Prostate gland (tissue), 2 donors: ENCODE results near the gene TRIM14.
"Not testable (repeated sequence)": the region's sequence is repeated elsewhere in the genome, so short reads cannot be mapped to it uniquely, and the experiment has no call there.

Source experiments
- CTCF ChIP-seq, 4 experiments: fragments of 200-600 bp in 2 of 4; fragments of 450-650 bp in 2 of 4; sonication (generic) in 2 of 4; IDR thresholded peaks; 1 replicate in 3 of 4; 2 replicates in 1 of 4; pipeline ENCODE4 v1.5.1; 2016 to 2019; ENCODE audit warnings: antibody characterized with exemption in 4 of 4, mild to moderate bottlenecking in 2 of 4, moderate library complexity in 2 of 4
- POLR2A ChIP-seq: fragments of 450-650 bp; IDR thresholded peaks from one replicate; pipeline ENCODE4 v1.6.1; 2016; ENCODE audit warnings: antibody characterized with exemption, mild to moderate bottlenecking
- POLR2AphosphoS5 ChIP-seq: sonication (generic); formaldehyde crosslinking; IDR thresholded peaks from one replicate; pipeline ENCODE4 v1.6.1; 2017; ENCODE audit warnings: antibody characterized with exemption

DNA sequence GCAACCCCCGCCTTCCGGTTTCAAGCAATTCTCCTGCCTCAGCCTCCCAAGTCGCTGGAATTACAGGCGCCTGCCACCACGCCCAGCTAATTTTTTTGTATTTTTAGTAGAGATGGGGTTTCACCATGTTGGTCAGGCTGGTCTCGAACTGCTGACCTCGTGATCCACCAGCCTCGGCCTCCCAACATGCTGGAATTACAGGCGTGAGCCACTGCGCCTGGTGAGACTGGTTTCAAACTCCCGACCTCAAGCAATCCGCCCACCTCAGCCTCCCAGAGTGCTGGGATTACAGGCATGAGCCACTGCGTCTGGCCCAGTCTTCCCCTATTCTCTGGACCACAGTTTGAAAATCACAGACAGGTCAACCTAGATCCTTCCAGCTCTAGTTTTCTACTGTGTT lies 5.1 kb upstream of the TRIM14 start:
- not testable (repeated sequence) for TF ChIP-seq CTCF (IDR thresholded peaks at IDR 0.05); POLR2A; POLR2AphosphoS5
